Measurements from ENCODE around the gene CRIP3. TPM values are rescaled to one million over a fixed set of nuclear protein-coding genes. Genes with fewer than 3 reads are reported as not detected.
A peak's percentile ranks its signal among the peaks of the same experiment; 100 is the strongest.

Gene CRIP3
- total and polyA plus RNA-seq, 2 of the 4 experiments (the other 2 are of a cell fraction): not detected

DNA sequence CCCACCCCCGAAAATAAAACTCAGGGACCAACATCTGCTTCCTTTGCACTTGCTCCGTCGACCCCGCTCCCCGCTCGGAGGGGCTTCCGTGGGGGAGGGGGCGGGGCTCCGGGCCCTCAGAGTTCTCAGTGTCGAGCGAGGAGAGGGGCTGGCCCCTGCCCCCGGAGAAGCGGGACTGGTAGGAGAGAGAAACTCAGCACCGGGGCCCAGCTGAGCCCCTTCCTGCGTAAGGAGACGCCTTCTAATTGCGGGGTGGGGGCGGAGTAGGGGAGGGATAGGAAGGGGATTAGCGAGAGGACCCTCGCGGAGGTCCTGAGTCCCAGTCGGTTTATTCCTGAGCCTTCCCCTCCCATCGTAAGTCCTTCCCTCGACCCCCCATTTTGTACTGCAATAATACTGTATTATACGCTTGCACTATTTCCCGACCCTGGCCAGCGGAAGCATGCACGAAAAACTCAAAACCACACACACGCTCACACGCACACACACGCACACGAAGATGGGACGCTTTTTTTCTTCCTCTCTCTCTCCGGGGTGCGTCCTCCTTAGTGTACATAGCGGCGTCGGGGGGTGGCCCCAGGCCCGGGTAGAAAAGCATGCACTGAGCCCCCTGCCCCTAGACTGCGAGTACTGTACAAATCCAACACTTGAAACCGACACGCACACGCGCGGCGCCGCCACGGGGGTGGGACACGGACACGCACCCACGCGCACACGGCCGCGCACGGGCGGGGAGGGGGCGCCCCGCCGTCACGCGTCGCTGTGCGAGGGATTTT lies 32.6 kb downstream of the CRIP3 start (continued):
- TF ChIP-seq RFX5 (IDR thresholded peaks at IDR 0.05; ENCODE audit: low read depth, low read length): no peak

DNA sequence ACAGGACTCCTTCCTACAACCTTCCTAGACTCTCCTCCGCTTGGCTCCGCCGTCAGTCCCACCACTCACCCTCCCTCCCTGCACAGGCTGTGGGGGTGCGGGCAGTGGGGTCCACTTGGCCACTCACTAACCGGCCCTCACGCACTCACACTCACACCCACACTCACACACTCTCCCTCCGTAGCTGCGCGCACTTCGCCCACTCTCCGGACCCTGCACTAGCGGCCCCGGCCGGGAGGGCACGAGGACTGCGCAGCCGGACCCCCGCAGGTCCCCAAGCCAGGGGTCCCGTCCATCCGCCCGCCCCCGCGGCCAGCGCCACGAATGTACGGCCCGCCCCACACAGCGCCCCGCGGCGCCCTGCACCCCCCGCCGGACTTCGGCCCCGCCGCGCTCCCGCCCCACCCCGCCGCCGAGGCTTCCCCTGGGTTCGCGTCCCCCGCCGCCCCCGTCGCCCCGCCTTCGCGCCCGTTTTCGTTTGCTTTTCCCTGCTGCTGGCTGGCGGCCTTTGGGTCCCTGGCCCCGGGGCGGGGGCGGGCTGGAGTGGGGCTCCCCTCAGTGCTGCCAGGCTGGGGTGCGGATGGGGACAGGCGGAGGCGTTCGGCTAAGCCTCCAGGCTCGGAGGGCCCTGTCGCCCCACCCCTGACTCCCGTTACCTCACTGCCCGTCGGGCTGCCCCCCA lies 33.6 kb downstream of the CRIP3 start:
- H2BK120ac ChIP-seq (ENCODE audit: low read depth, low read length): no peak overlapping the region
- peaks cover 10% of the 10 kb centered on the region for H3K4me1 ChIP-seq (ENCODE audit: control insufficient read depth, insufficient read depth, low read length)
- no peaks in the 10 kb centered on the region for H3K9me3 ChIP-seq (ENCODE audit: control insufficient read depth, insufficient read depth, low read length)
- CTCF ChIA-PET: interaction anchor here (0.6 kb wide), 1 partner anchor 205 kb away, joined by 4 read pairs; no protein-coding TSS in a partner anchor
- H3K18ac ChIP-seq (ENCODE audit: low read depth, low read length): no peak overlapping the region
- H4K8ac ChIP-seq (ENCODE audit: low read depth in 2 of 2, low read length in 2 of 2): no peak overlapping the region
- no peak overlapping the region for H2BK20ac ChIP-seq (ENCODE audit: low read depth, low read length)
- POLR2A ChIA-PET (ENCODE audit: unreplicated experiment): no interaction called here
- no peak overlapping the region for H4K5ac ChIP-seq (ENCODE audit: low read depth, low read length)
- no peak overlapping the region for H2AK5ac ChIP-seq (ENCODE audit: low read depth, low read length)
- no peaks in the 10 kb centered on the region; the same call in 1 of the 2 replicates for H4K20me1 ChIP-seq (ENCODE audit: insufficient read depth, low read length)
- H3K36me3 ChIP-seq (ENCODE audit: control insufficient read depth, insufficient read depth, low read length): no peaks in the 10 kb centered on the region
- H4K91ac ChIP-seq (ENCODE audit: insufficient read depth, low read depth, low read length): no peak overlapping the region
- H3K56ac ChIP-seq (ENCODE audit: extremely low read depth, insufficient read depth, low read length): no peak overlapping the region
- intact Hi-C loops (cut with micrococcal nuclease): no loop called here
- H3K14ac ChIP-seq (replicated peaks; ENCODE audit: low read depth, low read length): no peak overlapping the region
- H3K27me3 ChIP-seq (ENCODE audit: control insufficient read depth, insufficient read depth, low read length): peaks cover 52% of the 10 kb centered on the region
- no peak overlapping the region for H2BK5ac ChIP-seq (ENCODE audit: low read depth, low read length, poor library complexity, severe bottlenecking)
- no TSS peak for BruUV-seq (replicated peaks)
- no peaks in the 10 kb centered on the region for H3K79me1 ChIP-seq (ENCODE audit: low read depth in 1 of 2, low read length in 2 of 2)
- no peak overlapping the region for H3K27ac ChIP-seq (ENCODE audit: insufficient read depth, low read length)
- H2BK15ac ChIP-seq (ENCODE audit: low read depth, low read length): no peak overlapping the region
- H3K9me1 ChIP-seq (ENCODE audit: insufficient read depth, low read length): peaks cover 6% of the 10 kb centered on the region; the same call in 1 of the 2 replicates
- peak; percentile 44 for ATAC-seq (ENCODE audit: low read depth)
- dilution Hi-C loops (cut with HindIII; ENCODE audit: low sequenced_read_pairs, unreplicated experiment): no loop called here
- in situ Hi-C loops (cut with MboI; ENCODE audit: low sequenced_read_pairs): no loop called here
- peak overlapping the region; percentile 32 for H3K4me3 ChIP-seq (ENCODE audit: insufficient read depth, low read depth, low read length)
- H3K9ac ChIP-seq (ENCODE audit: low read depth, low read length): no peak overlapping the region
- H3K4ac ChIP-seq (ENCODE audit: low read depth, low read length): no peak overlapping the region
- H3K4me2 ChIP-seq (ENCODE audit: low read depth, low read length): peak overlapping the region; percentile 49; the same call in 1 of the 2 replicates
- H2AFZ ChIP-seq (replicated peaks; ENCODE audit: low read length, poor library complexity): peak overlapping the region; percentile 75
- H3K23ac ChIP-seq (ENCODE audit: low read depth, low read length): no peak overlapping the region
- DNase-seq: no peak
- 3% methylated on average over 23 of the region's 65 CpGs; no CpG with 5 or more reads in 1 of the 2 experiments for WGBS, 2 experiments (ENCODE audit: extremely low coverage in 2 of 2, insufficient read length in 1 of 2)
- H2AK9ac ChIP-seq (replicated peaks; ENCODE audit: low read depth, low read length, poor library complexity): no peak overlapping the region
- no peak for TF ChIP-seq MAFK (IDR thresholded peaks at IDR 0.05; ENCODE audit: low read depth, low read length)
- no peak for TF ChIP-seq POLR2A (IDR thresholded peaks at IDR 0.05; ENCODE audit: low read depth, low read length)
- TF ChIP-seq CHD1 (IDR thresholded peaks at IDR 0.05; ENCODE audit: low read depth, low read length): no peak
- no peak for TF ChIP-seq NFE2L2 (IDR thresholded peaks at IDR 0.05; ENCODE audit: low read depth, low read length)
- TF ChIP-seq, protein P1, sequence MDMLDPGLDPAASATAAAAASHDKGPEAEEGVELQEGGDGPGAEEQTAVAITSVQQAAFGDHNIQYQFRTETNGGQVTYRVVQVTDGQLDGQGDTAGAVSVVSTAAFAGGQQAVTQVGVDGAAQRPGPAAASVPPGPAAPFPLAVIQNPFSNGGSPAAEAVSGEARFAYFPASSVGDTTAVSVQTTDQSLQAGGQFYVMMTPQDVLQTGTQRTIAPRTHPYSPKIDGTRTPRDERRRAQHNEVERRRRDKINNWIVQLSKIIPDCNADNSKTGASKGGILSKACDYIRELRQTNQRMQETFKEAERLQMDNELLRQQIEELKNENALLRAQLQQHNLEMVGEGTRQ (IDR thresholded peaks at IDR 0.05; ENCODE audit: low read depth, low read length): no peak
- TF ChIP-seq MAZ (IDR thresholded peaks at IDR 0.05; ENCODE audit: borderline replicate concordance, low read depth, low read length): no peak
- TF ChIP-seq SMC3 (IDR thresholded peaks at IDR 0.05; ENCODE audit: low read depth, low read length): no peak
- TF ChIP-seq CEBPB (IDR thresholded peaks at IDR 0.05; ENCODE audit: low read depth, low read length): no peak
- no peak for TF ChIP-seq FOS (IDR thresholded peaks at IDR 0.05; ENCODE audit: low read depth, low read length)
- no peak for TF ChIP-seq BHLHE40 (IDR thresholded peaks at IDR 0.05; ENCODE audit: low read depth, low read length)
- no peak for TF ChIP-seq RAD21 (IDR thresholded peaks at IDR 0.05; ENCODE audit: low read length)
- TF ChIP-seq, protein P2, sequence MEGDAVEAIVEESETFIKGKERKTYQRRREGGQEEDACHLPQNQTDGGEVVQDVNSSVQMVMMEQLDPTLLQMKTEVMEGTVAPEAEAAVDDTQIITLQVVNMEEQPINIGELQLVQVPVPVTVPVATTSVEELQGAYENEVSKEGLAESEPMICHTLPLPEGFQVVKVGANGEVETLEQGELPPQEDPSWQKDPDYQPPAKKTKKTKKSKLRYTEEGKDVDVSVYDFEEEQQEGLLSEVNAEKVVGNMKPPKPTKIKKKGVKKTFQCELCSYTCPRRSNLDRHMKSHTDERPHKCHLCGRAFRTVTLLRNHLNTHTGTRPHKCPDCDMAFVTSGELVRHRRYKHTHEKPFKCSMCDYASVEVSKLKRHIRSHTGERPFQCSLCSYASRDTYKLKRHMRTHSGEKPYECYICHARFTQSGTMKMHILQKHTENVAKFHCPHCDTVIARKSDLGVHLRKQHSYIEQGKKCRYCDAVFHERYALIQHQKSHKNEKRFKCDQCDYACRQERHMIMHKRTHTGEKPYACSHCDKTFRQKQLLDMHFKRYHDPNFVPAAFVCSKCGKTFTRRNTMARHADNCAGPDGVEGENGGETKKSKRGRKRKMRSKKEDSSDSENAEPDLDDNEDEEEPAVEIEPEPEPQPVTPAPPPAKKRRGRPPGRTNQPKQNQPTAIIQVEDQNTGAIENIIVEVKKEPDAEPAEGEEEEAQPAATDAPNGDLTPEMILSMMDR (conservative IDR thresholded peaks at IDR 0.05; ENCODE audit: low read depth, low read length): no peak
- no peak for TF ChIP-seq RFX5 (IDR thresholded peaks at IDR 0.05; ENCODE audit: low read depth, low read length)

Measured in IMR-90 (cell line).